ENCODE measurements around the gene MBTD1.
A peak's percentile ranks its signal among the peaks of the same experiment; 100 is the strongest.

Gene MBTD1

DNA sequence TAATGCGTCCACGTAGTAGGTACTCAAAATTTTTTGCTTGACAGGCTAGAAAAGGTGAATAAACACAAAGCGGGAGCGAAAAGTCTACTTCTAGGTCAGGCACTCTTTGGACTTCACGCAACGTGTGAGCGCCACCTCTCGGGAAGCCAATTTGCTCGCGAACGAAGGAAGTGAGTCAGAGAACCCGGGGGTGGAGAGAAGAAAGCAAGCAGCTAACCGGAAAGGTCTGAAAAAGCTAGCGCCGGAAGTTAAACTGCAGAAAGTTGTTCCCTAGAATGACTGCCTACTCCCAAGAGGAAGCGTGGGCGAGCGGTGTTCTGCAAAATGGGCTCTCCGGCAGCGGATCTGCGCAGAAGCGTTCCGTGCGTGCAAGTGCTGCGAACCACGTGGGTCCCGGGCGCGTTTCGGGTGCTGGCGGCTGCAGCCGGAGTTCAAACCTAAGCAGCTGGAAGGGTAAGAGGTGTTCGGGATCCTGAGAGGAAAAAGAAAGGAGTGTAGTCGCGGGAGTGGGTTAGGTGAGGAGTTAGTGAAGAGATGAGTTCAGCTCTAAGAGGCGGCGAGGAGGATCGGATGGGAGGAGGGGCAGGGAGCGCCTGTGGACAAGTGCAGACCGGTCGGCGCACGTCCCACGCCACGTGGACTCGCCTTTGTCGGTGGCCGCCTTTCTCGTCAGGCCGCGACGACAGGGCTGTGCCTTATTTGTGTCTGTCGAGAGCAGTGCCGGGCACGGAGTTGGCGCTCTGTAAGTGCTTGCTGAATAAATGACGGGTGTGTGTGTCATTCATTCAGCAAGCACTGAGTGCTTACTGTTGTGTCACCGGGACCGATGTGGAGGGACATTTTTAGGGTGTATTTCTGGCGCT, 106.4 kb downstream of the MBTD1 start, which contains the start of gene NME1:
TSS of gene NME1 (plus strand) at position 350 of the 863 bp plus-strand sequence. CDS start 2,096 bp downstream, outside the sequence.
- DNase-seq, result peak; percentile 90 to 95 (median 93)
- H3K36me3 ChIP-seq (ENCODE audit: control insufficient read depth, insufficient read depth, low read length), result peaks cover 4% of the 10 kb centered on the region
- no peaks in the 10 kb centered on the region for H3K27me3 ChIP-seq (replicated peaks; ENCODE audit: control insufficient read depth, insufficient read depth, low read length, poor library complexity, severe bottlenecking)
- H3K9me3 ChIP-seq (ENCODE audit: control insufficient read depth, low read length), result no peaks in the 10 kb centered on the region
- peaks cover 10% of the 10 kb centered on the region for H3K4me1 ChIP-seq (ENCODE audit: control insufficient read depth, insufficient read depth, low read length, poor library complexity, severe bottlenecking)
- peak within 1 kb of the TSS; percentile 84 for H3K4me3 ChIP-seq (ENCODE audit: insufficient read depth, low read depth, low read length, poor library complexity, severe bottlenecking)
- H3K27ac ChIP-seq (ENCODE audit: insufficient read depth, low read length, poor library complexity, severe bottlenecking), result peak within 1 kb of the TSS; percentile 66

GRCh38 chr17:51152766-51153209, 107.1 kb downstream of the MBTD1 start:
- H3K4me1 ChIP-seq (ENCODE audit: control insufficient read depth, insufficient read depth, low read length, poor library complexity, severe bottlenecking), result peaks cover 10% of the 10 kb centered on the region
- H3K36me3 ChIP-seq (ENCODE audit: control insufficient read depth, insufficient read depth, low read length), result no peaks in the 10 kb centered on the region
- H3K27me3 ChIP-seq (replicated peaks; ENCODE audit: control insufficient read depth, insufficient read depth, low read length, poor library complexity, severe bottlenecking), result no peaks in the 10 kb centered on the region
- DNase-seq, result no peak
- peak overlapping the region; percentile 5 for H3K4me3 ChIP-seq (ENCODE audit: insufficient read depth, low read depth, low read length, poor library complexity, severe bottlenecking)
- H3K9me3 ChIP-seq (ENCODE audit: control insufficient read depth, low read length), result no peaks in the 10 kb centered on the region
- peak overlapping the region; percentile 66 for H3K27ac ChIP-seq (ENCODE audit: insufficient read depth, low read length, poor library complexity, severe bottlenecking)

DNA sequence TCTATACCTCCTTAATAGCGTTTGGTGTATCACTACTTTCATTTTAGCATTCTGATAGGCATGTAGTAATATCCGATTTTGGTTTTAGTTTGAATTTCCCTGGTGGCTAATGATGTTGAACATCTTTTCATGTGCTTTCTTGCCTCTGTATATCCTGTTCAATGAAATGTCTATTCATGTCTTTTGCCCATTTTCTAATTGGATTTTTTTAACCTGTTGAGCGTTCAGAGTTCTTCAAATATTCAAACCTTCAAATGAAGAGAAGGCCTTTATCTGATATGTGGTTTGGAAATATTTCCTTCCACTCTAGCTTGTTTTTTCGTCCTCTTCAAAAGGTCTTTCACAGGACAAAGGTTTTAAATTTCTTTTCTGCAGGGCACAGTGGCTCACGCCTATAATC, 108.9 kb downstream of the MBTD1 start:
- Histone ChIP-seq H3K27me3 (replicated peaks; ENCODE audit: control insufficient read depth, insufficient read depth, low read length, poor library complexity, severe bottlenecking) (no peaks in the 10 kb centered on the region), H3K36me3 (ENCODE audit: control insufficient read depth, insufficient read depth, low read length) (no peaks in the 10 kb centered on the region), H3K4me3 (ENCODE audit: insufficient read depth, low read depth, low read length, poor library complexity, severe bottlenecking) (no peak overlapping the region), H3K9me3 (ENCODE audit: control insufficient read depth, low read length) (no peaks in the 10 kb centered on the region), H3K4me1 (ENCODE audit: control insufficient read depth, insufficient read depth, low read length, poor library complexity, severe bottlenecking) (peaks cover 10% of the 10 kb centered on the region), H3K27ac (ENCODE audit: insufficient read depth, low read length, poor library complexity, severe bottlenecking) (no peak overlapping the region)
- no peak for DNase-seq

DNA sequence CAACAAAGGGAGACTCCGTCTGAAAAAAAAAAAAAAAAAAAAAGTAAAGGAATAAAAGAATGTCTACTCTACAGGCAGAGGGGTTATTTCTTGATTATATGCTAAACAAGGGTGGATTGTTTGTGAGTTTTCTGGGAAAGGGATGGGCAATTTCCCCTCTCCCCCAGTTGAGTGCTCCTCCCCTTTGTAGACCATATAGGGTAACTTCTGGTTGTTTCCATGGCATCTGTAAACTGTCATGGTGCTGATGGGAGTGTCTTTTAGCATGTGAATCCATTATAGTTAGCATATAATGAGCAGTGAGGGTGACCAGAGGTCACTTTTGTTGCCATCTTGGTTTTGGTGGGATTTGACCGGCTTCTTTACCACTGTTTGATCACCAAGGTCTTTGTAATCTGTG, 110.7 kb downstream of the MBTD1 start:
- H3K9me3 ChIP-seq (ENCODE audit: control insufficient read depth, low read length), result no peaks in the 10 kb centered on the region
- no peaks in the 10 kb centered on the region for H3K36me3 ChIP-seq (ENCODE audit: control insufficient read depth, insufficient read depth, low read length)
- H3K4me1 ChIP-seq (ENCODE audit: control insufficient read depth, insufficient read depth, low read length, poor library complexity, severe bottlenecking), result peaks cover 5% of the 10 kb centered on the region
- DNase-seq, result no peak
- H3K27ac ChIP-seq (ENCODE audit: insufficient read depth, low read length, poor library complexity, severe bottlenecking), result no peak overlapping the region
- H3K27me3 ChIP-seq (replicated peaks; ENCODE audit: control insufficient read depth, insufficient read depth, low read length, poor library complexity, severe bottlenecking), result no peaks in the 10 kb centered on the region
- no peak overlapping the region for H3K4me3 ChIP-seq (ENCODE audit: insufficient read depth, low read depth, low read length, poor library complexity, severe bottlenecking)

DNA sequence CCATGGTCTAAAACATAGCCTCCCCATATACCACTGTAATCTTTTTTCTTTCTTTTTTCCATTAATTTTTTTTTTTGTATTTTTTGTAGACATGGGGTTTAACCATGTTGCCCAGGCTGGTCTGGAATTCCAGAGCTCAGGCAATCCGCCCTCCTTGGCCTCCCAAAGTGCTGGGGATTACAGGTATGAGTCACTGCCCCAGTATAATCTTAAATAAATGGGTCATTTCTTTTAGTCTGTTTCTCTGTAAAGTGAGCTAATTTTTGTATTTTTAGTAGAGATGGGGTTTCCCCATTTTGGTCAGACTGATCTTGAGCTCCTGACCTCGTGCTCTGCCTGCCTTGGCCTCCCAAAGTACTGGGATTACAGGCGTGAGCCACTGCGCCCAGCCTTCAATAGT, 112.2 kb downstream of the MBTD1 start:
- DNase-seq, result no peak
- H3K4me3 ChIP-seq (ENCODE audit: insufficient read depth, low read depth, low read length, poor library complexity, severe bottlenecking), result no peak overlapping the region
- H3K27ac ChIP-seq (ENCODE audit: insufficient read depth, low read length, poor library complexity, severe bottlenecking), result no peak overlapping the region
- no peaks in the 10 kb centered on the region for H3K9me3 ChIP-seq (ENCODE audit: control insufficient read depth, low read length)
- no peaks in the 10 kb centered on the region for H3K27me3 ChIP-seq (replicated peaks; ENCODE audit: control insufficient read depth, insufficient read depth, low read length, poor library complexity, severe bottlenecking)
- no peaks in the 10 kb centered on the region for H3K36me3 ChIP-seq (ENCODE audit: control insufficient read depth, insufficient read depth, low read length)
- H3K4me1 ChIP-seq (ENCODE audit: control insufficient read depth, insufficient read depth, low read length, poor library complexity, severe bottlenecking), result no peaks in the 10 kb centered on the region

- DNase-seq, result no peak
- H3K27ac ChIP-seq (ENCODE audit: insufficient read depth, low read length, poor library complexity, severe bottlenecking), result no peak overlapping the region
- no peaks in the 10 kb centered on the region for H3K9me3 ChIP-seq (ENCODE audit: control insufficient read depth, low read length)
- no peak overlapping the region for H3K4me3 ChIP-seq (ENCODE audit: insufficient read depth, low read depth, low read length, poor library complexity, severe bottlenecking)
- H3K36me3 ChIP-seq (ENCODE audit: control insufficient read depth, insufficient read depth, low read length), result no peaks in the 10 kb centered on the region
- H3K4me1 ChIP-seq (ENCODE audit: control insufficient read depth, insufficient read depth, low read length, poor library complexity, severe bottlenecking), result no peaks in the 10 kb centered on the region
- no peaks in the 10 kb centered on the region for H3K27me3 ChIP-seq (replicated peaks; ENCODE audit: control insufficient read depth, insufficient read depth, low read length, poor library complexity, severe bottlenecking)
These were observed 115.4 kb downstream of the MBTD1 start for GRCh38 chr17:51144266-51145022.

DNA sequence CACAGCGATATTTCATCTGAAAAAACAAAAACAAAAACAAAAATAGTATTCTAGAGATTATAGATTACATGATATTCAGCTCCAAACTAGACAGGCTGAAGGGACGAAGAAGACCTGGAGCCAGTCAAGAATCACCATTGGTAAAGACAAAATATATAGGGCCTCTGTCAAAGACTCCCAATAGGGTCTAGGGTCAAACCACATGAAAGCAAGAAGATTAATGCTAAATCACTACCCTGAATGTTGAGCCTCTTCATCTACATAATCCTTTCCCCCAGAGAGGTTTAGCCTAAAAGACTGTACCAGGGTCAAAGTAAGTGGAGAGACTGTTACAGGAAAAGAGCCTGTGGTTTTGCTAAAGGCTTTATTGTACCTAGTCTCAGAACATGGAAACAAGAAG, 117.3 kb downstream of the MBTD1 start:
- H3K36me3 ChIP-seq (ENCODE audit: control insufficient read depth, insufficient read depth, low read length), result no peaks in the 10 kb centered on the region
- H3K9me3 ChIP-seq (ENCODE audit: control insufficient read depth, low read length), result no peaks in the 10 kb centered on the region
- no peaks in the 10 kb centered on the region for H3K27me3 ChIP-seq (replicated peaks; ENCODE audit: control insufficient read depth, insufficient read depth, low read length, poor library complexity, severe bottlenecking)
- H3K4me3 ChIP-seq (ENCODE audit: insufficient read depth, low read depth, low read length, poor library complexity, severe bottlenecking), result no peak overlapping the region
- no peaks in the 10 kb centered on the region for H3K4me1 ChIP-seq (ENCODE audit: control insufficient read depth, insufficient read depth, low read length, poor library complexity, severe bottlenecking)
- no peak overlapping the region for H3K27ac ChIP-seq (ENCODE audit: insufficient read depth, low read length, poor library complexity, severe bottlenecking)
- DNase-seq, result no peak

- Histone ChIP-seq H3K4me3 (ENCODE audit: insufficient read depth, low read depth, low read length, poor library complexity, severe bottlenecking) (no peak overlapping the region), H3K27me3 (replicated peaks; ENCODE audit: control insufficient read depth, insufficient read depth, low read length, poor library complexity, severe bottlenecking) (no peaks in the 10 kb centered on the region)
These were observed 123.9 kb downstream of the MBTD1 start for GRCh38 chr17:51135956-51136355.

DNA sequence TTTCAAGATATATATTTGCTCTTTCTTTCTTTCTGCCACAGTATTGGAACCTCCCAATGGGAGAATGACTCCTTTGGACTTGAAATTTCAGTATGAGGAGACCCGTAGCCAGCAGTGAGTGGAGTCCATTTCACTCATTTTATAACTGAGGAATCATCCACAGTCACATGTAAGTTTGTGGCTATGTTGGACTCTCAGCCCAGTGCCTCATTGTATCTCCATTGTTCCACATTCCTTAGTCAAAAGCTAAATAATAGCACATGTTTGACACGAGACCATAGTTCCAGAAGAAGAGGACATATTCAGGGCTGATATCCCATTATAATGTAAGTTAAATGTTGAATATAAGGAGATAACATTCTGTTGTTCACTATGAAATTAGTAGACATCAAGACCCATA, 126.5 kb downstream of the MBTD1 start:
- Histone ChIP-seq H3K27ac (ENCODE audit: insufficient read depth, low read length, poor library complexity, severe bottlenecking) (no peak overlapping the region), H3K4me3 (ENCODE audit: insufficient read depth, low read depth, low read length, poor library complexity, severe bottlenecking) (no peak overlapping the region), H3K4me1 (ENCODE audit: control insufficient read depth, insufficient read depth, low read length, poor library complexity, severe bottlenecking) (no peaks in the 10 kb centered on the region), H3K9me3 (ENCODE audit: control insufficient read depth, low read length) (no peaks in the 10 kb centered on the region), H3K36me3 (ENCODE audit: control insufficient read depth, insufficient read depth, low read length) (no peaks in the 10 kb centered on the region), H3K27me3 (replicated peaks; ENCODE audit: control insufficient read depth, insufficient read depth, low read length, poor library complexity, severe bottlenecking) (no peaks in the 10 kb centered on the region)
- no peak for DNase-seq

More at GRCh38 chr17:51135956-51136355, 123.9 kb downstream of the MBTD1 start:
- Histone ChIP-seq H3K4me1 (ENCODE audit: control insufficient read depth, insufficient read depth, low read length, poor library complexity, severe bottlenecking) (no peaks in the 10 kb centered on the region), H3K36me3 (ENCODE audit: control insufficient read depth, insufficient read depth, low read length) (no peaks in the 10 kb centered on the region), H3K27ac (ENCODE audit: insufficient read depth, low read length, poor library complexity, severe bottlenecking) (no peak overlapping the region), H3K9me3 (ENCODE audit: control insufficient read depth, low read length) (no peaks in the 10 kb centered on the region)
- DNase-seq, result no peak

- no peak for DNase-seq
- Histone ChIP-seq H3K9me3 (ENCODE audit: control insufficient read depth, low read length) (no peaks in the 10 kb centered on the region), H3K36me3 (ENCODE audit: control insufficient read depth, insufficient read depth, low read length) (no peaks in the 10 kb centered on the region), H3K4me3 (ENCODE audit: insufficient read depth, low read depth, low read length, poor library complexity, severe bottlenecking) (no peak overlapping the region), H3K27me3 (replicated peaks; ENCODE audit: control insufficient read depth, insufficient read depth, low read length, poor library complexity, severe bottlenecking) (no peaks in the 10 kb centered on the region), H3K27ac (ENCODE audit: insufficient read depth, low read length, poor library complexity, severe bottlenecking) (no peak overlapping the region), H3K4me1 (ENCODE audit: control insufficient read depth, insufficient read depth, low read length, poor library complexity, severe bottlenecking) (no peaks in the 10 kb centered on the region)
These were observed 126.9 kb downstream of the MBTD1 start for GRCh38 chr17:51132964-51133319.

Data from effector memory CD4-positive, alpha-beta T cell (primary cell).